ENCODE measurements around the gene POU2F1. TPM values are rescaled to one million over a fixed set of nuclear protein-coding genes. Genes with fewer than 3 reads are reported as not detected.

POU2F1 gene
- total and polyA plus RNA-seq, 2 donors (not counting 3 experiments of a cell fraction or from before 2014, with no cell fraction given) = 6.0 to 12.9 TPM

GRCh38 chr1:167272369-167272957 is 51.8 kb downstream of the POU2F1 start:
- no peaks in the 10 kb centered on the region for H3K27me3 ChIP-seq (ENCODE audit: control insufficient read depth in 2 of 2, insufficient read depth in 2 of 2, low read length in 2 of 2)
- no peak for FAIRE-seq
- no peak overlapping the region for H3K9ac ChIP-seq (replicated peaks; ENCODE audit: extremely low read depth, insufficient read depth, low read length)
- H3K36me3 ChIP-seq (ENCODE audit: control insufficient read depth in 2 of 2, extremely low read depth in 1 of 2, insufficient read depth in 2 of 2, low read length in 2 of 2) = no peaks in the 10 kb centered on the region
- H4K20me1 ChIP-seq (replicated peaks; ENCODE audit: control insufficient read depth, extremely low read depth, insufficient read depth, low read length) = no peaks in the 10 kb centered on the region
- BruUV-seq (replicated peaks) = no TSS peak
- no peak overlapping the region for H2AFZ ChIP-seq (ENCODE audit: low read depth, low read length)
- H3K27ac ChIP-seq (ENCODE audit: insufficient read depth, low read depth, low read length) = no peak overlapping the region
- no peaks in the 10 kb centered on the region for H3K9me3 ChIP-seq (replicated peaks; ENCODE audit: control insufficient read depth, insufficient read depth, low read length)
- no peaks in the 10 kb centered on the region for H3K9me1 ChIP-seq (replicated peaks; ENCODE audit: control insufficient read depth, extremely low read depth, insufficient read depth, low read length)
- intact Hi-C loops (cut with micrococcal nuclease) = no loop called here
- POLR2A ChIA-PET = no interaction called here
- peaks cover 26% of the 10 kb centered on the region for H3K79me2 ChIP-seq (ENCODE audit: control insufficient read depth, insufficient read depth, low read length)
- CTCF ChIA-PET = interaction anchor here (5.9 kb wide), 1 partner anchor 169 kb away, joined by 162 read pairs; no protein-coding TSS in a partner anchor
- no peak for DNase-seq (ENCODE audit: low read depth, low spot score)
- no peak overlapping the region for H3K4me2 ChIP-seq (ENCODE audit: insufficient read depth, low read length)
- dilution Hi-C loops (cut with MboI; ENCODE audit: extremely low pct_ligation_motif_present, low sequenced_read_pairs) = no loop called here
- no peak for TF ChIP-seq FOS (IDR thresholded peaks at IDR 0.05; ENCODE audit: borderline replicate concordance, insufficient read depth, low read length)
- TF ChIP-seq POLR2A (IDR thresholded peaks at IDR 0.05; ENCODE audit: low read depth, low read length) = no peak
- TF ChIP-seq CTCF (IDR thresholded peaks at IDR 0.05; ENCODE audit: extremely low read depth in 1 of 2, insufficient read depth in 1 of 2, low read depth in 1 of 2, low read length in 2 of 2) = no peak
- no peak for TF ChIP-seq MYC (IDR thresholded peaks at IDR 0.05; ENCODE audit: low read depth, low read length)
- H3K4me3 ChIP-seq (replicated peaks in 1 of 3; ENCODE audit: insufficient read depth in 1 of 3, low read depth in 1 of 3, low read length in 3 of 3) = no peak overlapping the region
- peaks cover 3% of the 10 kb centered on the region for H3K4me1 ChIP-seq (ENCODE audit: control insufficient read depth, extremely low read depth, insufficient read depth, low read length)

- Histone ChIP-seq H3K4me1 (ENCODE audit: control insufficient read depth, extremely low read depth, insufficient read depth, low read length) (peaks cover 3% of the 10 kb centered on the region), H4K20me1 (replicated peaks; ENCODE audit: control insufficient read depth, extremely low read depth, insufficient read depth, low read length) (no peaks in the 10 kb centered on the region), H3K79me2 (ENCODE audit: control insufficient read depth, insufficient read depth, low read length) (peaks cover 30% of the 10 kb centered on the region), H3K4me3 (replicated peaks in 1 of 3; ENCODE audit: insufficient read depth in 1 of 3, low read depth in 1 of 3, low read length in 3 of 3) (no peak overlapping the region), H3K9me1 (replicated peaks; ENCODE audit: control insufficient read depth, extremely low read depth, insufficient read depth, low read length) (no peaks in the 10 kb centered on the region), H3K4me2 (ENCODE audit: insufficient read depth, low read length) (no peak overlapping the region), H3K27ac (ENCODE audit: insufficient read depth, low read depth, low read length) (no peak overlapping the region), H2AFZ (ENCODE audit: low read depth, low read length) (no peak overlapping the region), H3K9ac (replicated peaks; ENCODE audit: extremely low read depth, insufficient read depth, low read length) (no peak overlapping the region), H3K36me3 (ENCODE audit: control insufficient read depth in 2 of 2, extremely low read depth in 1 of 2, insufficient read depth in 2 of 2, low read length in 2 of 2) (no peaks in the 10 kb centered on the region), H3K27me3 (ENCODE audit: control insufficient read depth in 2 of 2, insufficient read depth in 2 of 2, low read length in 2 of 2) (no peaks in the 10 kb centered on the region), H3K9me3 (replicated peaks; ENCODE audit: control insufficient read depth, insufficient read depth, low read length) (no peaks in the 10 kb centered on the region)
- ChIA-PET POLR2A (no interaction called here), CTCF (interaction anchor here (0.7 to 1.7 kb wide), 6 partner anchors 9 to 267 kb away, joined by 3 to 5 read pairs (median 4); no protein-coding TSS in a partner anchor)
- intact Hi-C loops (cut with micrococcal nuclease) (no loop called here), dilution Hi-C loops (cut with MboI; ENCODE audit: extremely low pct_ligation_motif_present, low sequenced_read_pairs) (no loop called here)
- BruUV-seq (replicated peaks) = no TSS peak
- FAIRE-seq (no peak), DNase-seq (ENCODE audit: low read depth, low spot score) (no peak)
- TF ChIP-seq MYC (IDR thresholded peaks at IDR 0.05; ENCODE audit: low read depth, low read length) (no peak), POLR2A (IDR thresholded peaks at IDR 0.05; ENCODE audit: low read depth, low read length) (no peak), FOS (IDR thresholded peaks at IDR 0.05; ENCODE audit: borderline replicate concordance, insufficient read depth, low read length) (no peak)
Observed at GRCh38 chr1:167273027-167273800, 52.5 kb downstream of the POU2F1 start.
